Measurements from ENCODE around the gene PIGS. TPM values are rescaled to one million over a fixed set of nuclear protein-coding genes. Genes with fewer than 3 reads are reported as not detected.
A peak's percentile ranks its signal among the peaks of the same experiment; 100 is the strongest.
"Not testable (repeated sequence)": the region's sequence is repeated elsewhere in the genome, so short reads cannot be mapped to it uniquely, and the experiment has no call there.

PIGS gene
- total RNA-seq, 1 donor from 2014 or later = 65.0 TPM

DNA sequence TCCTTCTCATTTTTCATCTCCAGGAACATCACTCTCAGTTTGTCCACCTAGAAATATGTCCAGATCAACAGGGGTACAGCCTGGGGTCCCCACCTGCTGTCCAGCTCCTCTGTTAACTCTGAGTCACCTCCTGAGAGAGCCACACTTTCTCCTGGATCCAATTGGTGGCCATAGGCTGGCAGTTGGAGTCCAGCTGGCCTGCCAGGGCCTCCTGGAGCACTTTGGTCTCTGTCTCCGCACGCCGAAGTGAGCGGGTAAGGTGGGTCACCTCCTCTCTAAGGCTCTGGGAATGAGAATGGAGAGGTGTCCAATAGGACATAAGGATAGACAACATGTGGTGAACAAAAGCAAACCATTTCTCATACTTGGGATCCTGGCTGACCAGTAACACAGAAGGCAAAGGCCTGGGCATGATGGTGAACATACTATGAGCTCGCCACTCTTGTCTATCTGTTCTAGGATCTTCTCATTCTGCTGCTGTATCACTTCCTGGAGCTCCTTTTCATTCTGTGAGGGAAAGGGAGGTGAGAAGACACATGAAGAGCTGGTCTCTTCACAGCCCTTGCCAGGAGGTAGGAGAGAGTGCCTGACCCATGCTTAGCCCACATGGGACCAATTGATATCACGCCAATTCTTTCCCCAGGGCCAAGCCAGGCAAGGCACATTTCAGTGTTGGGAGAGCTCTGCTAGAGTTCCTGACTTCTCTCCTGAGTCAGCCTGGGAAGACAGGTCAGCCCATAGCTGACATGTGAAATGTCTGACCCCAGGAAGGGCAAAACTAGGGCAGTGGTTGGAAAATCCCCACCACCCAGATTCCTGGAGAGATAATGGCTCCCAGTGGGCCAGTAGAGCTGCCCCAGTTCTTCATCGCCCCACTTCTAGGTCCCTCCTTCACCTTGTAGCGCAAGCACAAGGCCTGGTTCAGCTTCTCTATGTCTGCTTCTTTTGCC lies 7.2 kb upstream of the PIGS start:
- no peak overlapping the region for H3K4me3 Mint-ChIP-seq (ENCODE audit: low read depth)
- H3K4me1 Mint-ChIP-seq (ENCODE audit: low read depth) = peaks cover 4% of the 10 kb centered on the region
- H3K27ac Mint-ChIP-seq = no peak overlapping the region
- no peak for DNase-seq (ENCODE audit: low spot score, unreplicated experiment)
- no peaks in the 10 kb centered on the region for H3K9me3 Mint-ChIP-seq (ENCODE audit: low read depth)
- TF ChIP-seq, protein P1, sequence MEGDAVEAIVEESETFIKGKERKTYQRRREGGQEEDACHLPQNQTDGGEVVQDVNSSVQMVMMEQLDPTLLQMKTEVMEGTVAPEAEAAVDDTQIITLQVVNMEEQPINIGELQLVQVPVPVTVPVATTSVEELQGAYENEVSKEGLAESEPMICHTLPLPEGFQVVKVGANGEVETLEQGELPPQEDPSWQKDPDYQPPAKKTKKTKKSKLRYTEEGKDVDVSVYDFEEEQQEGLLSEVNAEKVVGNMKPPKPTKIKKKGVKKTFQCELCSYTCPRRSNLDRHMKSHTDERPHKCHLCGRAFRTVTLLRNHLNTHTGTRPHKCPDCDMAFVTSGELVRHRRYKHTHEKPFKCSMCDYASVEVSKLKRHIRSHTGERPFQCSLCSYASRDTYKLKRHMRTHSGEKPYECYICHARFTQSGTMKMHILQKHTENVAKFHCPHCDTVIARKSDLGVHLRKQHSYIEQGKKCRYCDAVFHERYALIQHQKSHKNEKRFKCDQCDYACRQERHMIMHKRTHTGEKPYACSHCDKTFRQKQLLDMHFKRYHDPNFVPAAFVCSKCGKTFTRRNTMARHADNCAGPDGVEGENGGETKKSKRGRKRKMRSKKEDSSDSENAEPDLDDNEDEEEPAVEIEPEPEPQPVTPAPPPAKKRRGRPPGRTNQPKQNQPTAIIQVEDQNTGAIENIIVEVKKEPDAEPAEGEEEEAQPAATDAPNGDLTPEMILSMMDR (IDR thresholded peaks at IDR 0.05; ENCODE audit: unreplicated experiment) = no peak
- H3K36me3 Mint-ChIP-seq (ENCODE audit: insufficient read depth) = peaks cover 10% of the 10 kb centered on the region
- H3K27me3 Mint-ChIP-seq = peaks cover 5% of the 10 kb centered on the region

DNA sequence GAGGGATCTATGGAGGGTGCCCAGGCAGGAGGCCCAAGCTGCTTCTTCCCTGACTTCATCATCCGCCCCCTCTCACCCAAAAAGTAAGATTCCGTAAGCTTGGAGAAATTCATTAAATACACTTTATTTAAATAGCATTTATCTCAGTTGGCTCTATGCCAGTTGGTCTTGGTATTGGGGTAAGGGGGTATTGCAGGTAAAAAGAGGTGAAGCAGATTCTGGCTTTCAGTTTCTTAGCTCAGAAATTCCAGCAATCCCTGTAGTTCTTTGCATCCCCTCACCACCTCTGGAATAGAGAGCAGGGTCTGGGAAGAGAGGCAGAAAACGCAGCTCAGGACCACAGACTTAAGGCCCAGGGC lies 6.1 kb upstream of the PIGS start:
- Mint-ChIP-seq H3K4me1 (ENCODE audit: low read depth) (peaks cover 4% of the 10 kb centered on the region), H3K36me3 (ENCODE audit: insufficient read depth) (peaks cover 10% of the 10 kb centered on the region), H3K27ac (no peak overlapping the region), H3K27me3 (peaks cover 12% of the 10 kb centered on the region), H3K4me3 (ENCODE audit: low read depth) (no peak overlapping the region), H3K9me3 (ENCODE audit: low read depth) (no peaks in the 10 kb centered on the region)
- no peak for DNase-seq (ENCODE audit: low spot score, unreplicated experiment)
- TF ChIP-seq, protein P1 (IDR thresholded peaks at IDR 0.05; ENCODE audit: unreplicated experiment) = no peak

DNA sequence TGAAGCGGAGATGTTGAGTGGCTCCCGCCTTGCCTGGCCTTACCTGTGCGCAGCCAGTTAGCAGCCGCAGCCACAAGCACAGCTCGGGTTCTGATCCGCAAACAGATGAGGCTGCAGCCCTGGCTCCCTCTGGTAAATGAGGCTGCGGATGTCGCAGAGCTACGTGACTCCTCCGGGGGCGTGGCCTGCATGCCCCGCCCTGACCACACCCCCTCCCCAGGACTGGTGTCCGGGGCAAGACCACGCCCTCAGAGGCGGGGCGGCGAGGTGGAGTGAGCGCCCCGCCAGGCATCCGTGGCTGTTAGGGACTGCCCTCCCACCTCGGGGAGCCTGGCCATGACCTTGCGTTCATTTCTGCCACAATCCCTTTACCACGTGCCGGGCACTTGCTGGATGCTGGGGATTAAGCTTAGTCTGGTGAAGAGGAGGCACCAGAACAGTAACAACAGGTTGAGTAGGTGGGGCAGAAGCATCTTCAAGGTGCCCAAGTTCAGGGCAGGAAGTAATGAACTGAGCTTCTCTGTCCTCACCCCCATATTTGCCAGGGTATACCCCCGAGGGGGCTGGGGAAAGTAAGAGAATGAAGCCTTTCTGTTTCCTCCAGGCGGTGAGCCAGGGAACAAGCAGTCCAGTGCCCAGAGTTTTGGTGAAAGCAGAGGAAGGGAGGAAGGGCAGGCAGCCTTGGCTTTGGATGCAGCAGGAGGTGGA lies 5.6 kb upstream of the PIGS start, which contains the start of gene ALDOC:
Gene ALDOC, minus strand, starts transcription at position 138 of the 708 bp plus-strand sequence. CDS start 1,363 bp downstream, outside the sequence.
- Mint-ChIP-seq H3K4me3 (ENCODE audit: low read depth) (peak within 1 kb of the TSS; percentile 45), H3K9me3 (ENCODE audit: low read depth) (no peaks in the 10 kb centered on the region), H3K27me3 (peaks cover 15% of the 10 kb centered on the region), H3K36me3 (ENCODE audit: insufficient read depth) (peaks cover 10% of the 10 kb centered on the region), H3K4me1 (ENCODE audit: low read depth) (peaks cover 6% of the 10 kb centered on the region), H3K27ac (no peak within 1 kb of the TSS)
- peak; percentile 84 for DNase-seq (ENCODE audit: low spot score, unreplicated experiment)
- TF ChIP-seq, protein P1 (IDR thresholded peaks at IDR 0.05; ENCODE audit: unreplicated experiment) = no peak

DNA sequence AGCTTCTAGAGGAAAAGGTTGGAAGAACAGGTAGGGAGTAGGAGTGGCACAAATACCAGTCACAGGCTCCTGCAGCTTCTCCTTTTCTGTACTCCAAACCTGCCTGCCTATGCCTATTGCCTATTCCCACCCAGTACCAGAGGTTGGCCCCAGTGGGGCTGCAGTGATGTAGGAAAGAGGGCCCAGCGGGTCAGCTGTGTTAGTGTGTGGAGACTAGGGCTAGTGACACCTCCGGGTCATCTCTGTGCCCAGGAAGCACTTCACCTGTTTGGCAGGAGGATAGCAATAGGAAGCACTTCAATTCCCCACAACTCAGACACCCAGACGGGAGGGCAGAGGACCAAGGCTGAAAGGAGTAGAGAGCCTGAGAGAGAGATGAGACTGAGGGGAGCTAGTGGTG lies 4.7 kb upstream of the PIGS start:
- not testable (repeated sequence) for H3K27ac Mint-ChIP-seq; DNase-seq (ENCODE audit: low spot score, unreplicated experiment); H3K9me3 Mint-ChIP-seq (ENCODE audit: low read depth); H3K4me1 Mint-ChIP-seq (ENCODE audit: low read depth); H3K4me3 Mint-ChIP-seq (ENCODE audit: low read depth)
- H3K27me3 Mint-ChIP-seq = peaks cover 15% of the 10 kb centered on the region
- peaks cover 10% of the 10 kb centered on the region for H3K36me3 Mint-ChIP-seq (ENCODE audit: insufficient read depth)

DNA sequence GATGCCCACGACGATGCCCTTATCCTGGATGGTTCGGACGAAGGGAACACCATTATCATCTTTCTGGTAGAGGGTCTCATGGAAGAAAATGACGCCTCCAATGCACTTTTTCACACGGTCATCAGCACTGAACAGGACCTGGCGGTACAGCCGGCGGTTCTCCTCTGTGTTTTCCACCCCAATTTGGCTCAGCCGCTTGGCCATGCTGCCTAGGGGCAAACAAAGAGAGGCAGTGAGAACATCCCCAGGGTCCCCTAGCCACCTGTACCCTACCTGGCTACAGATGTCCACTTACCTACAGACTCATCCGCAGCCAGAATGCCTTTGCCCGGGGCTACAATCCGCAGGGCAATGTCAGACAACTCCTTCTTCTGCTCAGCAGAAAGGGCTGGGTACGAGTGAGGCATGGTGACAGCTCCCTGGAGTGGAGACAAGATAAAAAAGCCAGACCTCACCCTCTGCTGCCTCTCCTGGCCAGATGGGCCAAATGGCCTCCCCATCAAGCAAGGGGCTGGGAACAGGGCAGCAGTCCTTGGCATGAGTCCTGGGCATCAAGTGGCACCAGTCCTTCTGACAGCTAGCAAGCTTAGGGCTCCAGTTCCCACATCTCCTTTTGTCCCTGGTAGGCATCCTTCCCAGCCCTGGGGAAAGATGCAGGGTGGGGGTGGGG lies 3.9 kb upstream of the PIGS start:
- H3K36me3 Mint-ChIP-seq (ENCODE audit: insufficient read depth) = peaks cover 6% of the 10 kb centered on the region
- no peak overlapping the region for H3K27ac Mint-ChIP-seq
- H3K4me3 Mint-ChIP-seq (ENCODE audit: low read depth) = no peak overlapping the region
- no peaks in the 10 kb centered on the region for H3K9me3 Mint-ChIP-seq (ENCODE audit: low read depth)
- H3K27me3 Mint-ChIP-seq = peaks cover 15% of the 10 kb centered on the region
- H3K4me1 Mint-ChIP-seq (ENCODE audit: low read depth) = peaks cover 13% of the 10 kb centered on the region
- TF ChIP-seq, protein P1 (IDR thresholded peaks at IDR 0.05; ENCODE audit: unreplicated experiment) = no peak
- no peak for DNase-seq (ENCODE audit: low spot score, unreplicated experiment)
